GM06990 (cell line): ENCODE results near the gene PEX1.

Experiments used
- DNase-seq: peaks from one replicate; pipeline ENCODE4 v3.0.0-alpha.2; 2011; ENCODE audit not compliant: insufficient read length; ENCODE audit errors: extremely low read depth
- H3K27me3 ChIP-seq: replicated peaks from 2 replicates; pipeline ENCODE4 v1.6.0; 2011; ENCODE audit warnings: low read length; ENCODE audit not compliant: control insufficient read depth, insufficient read depth
- H3K36me3 ChIP-seq: 2 replicates; pipeline ENCODE4 v1.5.1; 2011; ENCODE audit warnings: low read length; ENCODE audit not compliant: control insufficient read depth, insufficient read depth
- H3K4me3 ChIP-seq: replicated peaks from 2 replicates; pipeline ENCODE4 v1.5.1; 2011; ENCODE audit warnings: low read depth, mild to moderate bottlenecking, control low read depth, low read length
- TF ChIP-seq, protein P1 (sequence below): IDR thresholded peaks from 2 replicates; pipeline ENCODE4 v1.5.1; 2011; ENCODE audit warnings: low read length, control low read depth, mild to moderate bottlenecking, inconsistent platforms; ENCODE audit not compliant: insufficient read depth, poor library complexity, severe bottlenecking

Gene PEX1

DNA sequence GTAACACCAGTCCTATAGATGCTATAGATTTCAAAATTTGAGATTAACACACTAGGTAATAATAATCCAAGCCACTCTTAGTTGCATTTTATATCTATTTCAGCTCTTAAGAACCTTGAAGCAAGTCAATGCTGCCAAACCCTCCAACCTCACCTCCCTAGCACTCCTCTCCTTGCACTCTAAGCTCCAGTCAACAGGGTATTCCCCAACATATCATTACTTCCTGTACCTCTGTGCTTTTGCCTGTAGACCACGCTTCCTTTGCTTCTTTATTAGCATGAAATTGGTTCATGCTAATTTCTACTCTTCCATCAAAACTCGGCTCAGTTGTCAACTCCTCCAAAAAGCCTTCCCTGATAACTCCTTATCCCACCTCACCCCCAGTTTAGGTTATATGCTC is 24.6 kb downstream of the PEX1 start:
- TF ChIP-seq, protein P1, sequence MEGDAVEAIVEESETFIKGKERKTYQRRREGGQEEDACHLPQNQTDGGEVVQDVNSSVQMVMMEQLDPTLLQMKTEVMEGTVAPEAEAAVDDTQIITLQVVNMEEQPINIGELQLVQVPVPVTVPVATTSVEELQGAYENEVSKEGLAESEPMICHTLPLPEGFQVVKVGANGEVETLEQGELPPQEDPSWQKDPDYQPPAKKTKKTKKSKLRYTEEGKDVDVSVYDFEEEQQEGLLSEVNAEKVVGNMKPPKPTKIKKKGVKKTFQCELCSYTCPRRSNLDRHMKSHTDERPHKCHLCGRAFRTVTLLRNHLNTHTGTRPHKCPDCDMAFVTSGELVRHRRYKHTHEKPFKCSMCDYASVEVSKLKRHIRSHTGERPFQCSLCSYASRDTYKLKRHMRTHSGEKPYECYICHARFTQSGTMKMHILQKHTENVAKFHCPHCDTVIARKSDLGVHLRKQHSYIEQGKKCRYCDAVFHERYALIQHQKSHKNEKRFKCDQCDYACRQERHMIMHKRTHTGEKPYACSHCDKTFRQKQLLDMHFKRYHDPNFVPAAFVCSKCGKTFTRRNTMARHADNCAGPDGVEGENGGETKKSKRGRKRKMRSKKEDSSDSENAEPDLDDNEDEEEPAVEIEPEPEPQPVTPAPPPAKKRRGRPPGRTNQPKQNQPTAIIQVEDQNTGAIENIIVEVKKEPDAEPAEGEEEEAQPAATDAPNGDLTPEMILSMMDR: no peak
- Histone ChIP-seq H3K36me3 (no peaks in the 10 kb centered on the region; the same call in none of the 2 replicates), H3K27me3 (no peaks in the 10 kb centered on the region), H3K4me3 (no peak overlapping the region)
- no peak for DNase-seq

GRCh38 chr7:92498557-92498956 is 29.8 kb downstream of the PEX1 start:
- Histone ChIP-seq H3K27me3 (no peaks in the 10 kb centered on the region), H3K4me3 (no peak overlapping the region), H3K36me3 (no peaks in the 10 kb centered on the region; the same call in none of the 2 replicates)
- DNase-seq: no peak
- TF ChIP-seq, protein P1: no peak

DNA sequence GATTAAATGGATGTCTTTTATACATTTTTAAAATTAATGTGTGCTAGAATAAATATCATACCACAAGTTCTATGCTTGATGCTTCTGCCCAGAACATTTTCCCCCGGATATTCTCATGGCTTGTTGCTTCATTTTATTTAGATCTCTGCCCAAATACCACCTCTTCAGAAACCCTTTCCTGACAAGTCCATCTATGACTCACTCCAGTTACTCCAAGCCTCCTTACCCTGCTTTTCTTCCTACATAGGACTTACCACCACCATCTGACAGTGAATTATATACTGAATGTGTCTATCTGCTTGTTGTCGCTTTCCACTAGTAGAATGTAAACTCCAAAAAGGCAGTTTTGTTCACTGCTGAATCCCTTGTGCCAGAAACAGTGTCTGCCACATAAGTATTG is 31.4 kb downstream of the PEX1 start:
- TF ChIP-seq, protein P1: no peak
- H3K36me3 ChIP-seq: no peaks in the 10 kb centered on the region; the same call in none of the 2 replicates

GRCh38 chr7:92489634-92490033 is 38.7 kb downstream of the PEX1 start:
- TF ChIP-seq, protein P1: no peak
- no peak for DNase-seq
- H3K36me3 ChIP-seq: no peaks in the 10 kb centered on the region; the same call in 1 of the 2 replicates
- H3K27me3 ChIP-seq: no peaks in the 10 kb centered on the region
- H3K4me3 ChIP-seq: no peak overlapping the region

More for the DNA sequence above, 31.4 kb downstream of the PEX1 start:
- Histone ChIP-seq H3K4me3 (no peak overlapping the region), H3K27me3 (no peaks in the 10 kb centered on the region)
- DNase-seq: no peak

DNA sequence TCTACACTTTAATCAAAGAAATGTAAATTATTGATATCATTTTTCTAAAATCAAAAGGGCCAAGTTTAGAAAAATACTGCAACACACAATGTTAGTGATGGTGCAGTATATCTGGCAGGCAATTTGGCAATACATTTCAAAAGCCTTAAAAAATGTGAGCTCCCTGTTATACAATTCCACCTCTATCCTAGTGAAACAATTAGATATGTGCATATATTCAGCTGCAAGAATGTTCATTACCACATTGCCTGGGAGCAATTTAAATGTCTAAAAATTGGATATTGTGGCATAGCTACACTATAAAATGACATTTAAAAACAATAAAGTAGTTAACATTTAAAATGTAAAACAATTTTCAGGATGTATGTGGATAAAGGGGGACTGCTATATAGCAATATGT is 40.5 kb downstream of the PEX1 start:
- no peaks in the 10 kb centered on the region for H3K27me3 ChIP-seq
- H3K36me3 ChIP-seq: no peaks in the 10 kb centered on the region; the same call in 1 of the 2 replicates
- no peak for DNase-seq
- TF ChIP-seq, protein P1: no peak
- no peak overlapping the region for H3K4me3 ChIP-seq

DNA sequence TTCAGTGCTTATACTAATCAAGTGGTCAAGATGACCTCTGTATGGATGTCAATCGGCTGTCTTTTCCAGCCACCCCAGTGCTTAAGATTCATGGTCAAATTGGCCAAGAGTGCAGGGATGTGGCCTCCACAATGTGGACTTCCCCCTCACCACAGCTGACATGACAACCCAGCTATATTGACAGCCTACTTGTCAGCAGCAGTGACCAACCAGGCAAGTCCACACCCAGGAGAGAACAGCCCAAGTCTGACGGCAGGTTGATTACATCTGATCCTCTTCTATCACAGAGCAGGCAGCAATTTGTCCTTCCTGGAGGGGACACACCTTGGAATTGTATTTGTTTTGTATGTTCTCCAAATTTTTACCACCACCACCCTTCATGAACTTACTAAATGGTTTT is 42.3 kb downstream of the PEX1 start:
- TF ChIP-seq, protein P1: no peak
- no peaks in the 10 kb centered on the region; the same call in 1 of the 2 replicates for H3K36me3 ChIP-seq
- H3K4me3 ChIP-seq: no peak overlapping the region
- no peak for DNase-seq
- H3K27me3 ChIP-seq: no peaks in the 10 kb centered on the region
